H1 (cell line): ENCODE data around the gene PRPF6. TPM values are rescaled to one million over a fixed set of nuclear protein-coding genes. Genes with fewer than 3 reads are reported as not detected.

Source experiments
- CTCF ChIA-PET: fragments of 300-600 bp; sonication (Branson Sonifier 250); formaldehyde crosslinking; loops from one replicate; lab custom pipeline; 2021; ENCODE audit not compliant: partially characterized antibody; lab: Charles Lee
- POLR2A ChIA-PET: fragments of 300-600 bp; sonication (Branson Sonifier 250); formaldehyde crosslinking; loops from one replicate; lab custom pipeline; 2021; ENCODE audit warnings: inconsistent platforms; ENCODE audit not compliant: partially characterized antibody; lab: Charles Lee
- DNase-seq, 2 experiments: peaks; one replicate each; pipeline versions ENCODE4 v3.0.0 to v3.0.0-alpha.2; 2010 to 2022; ENCODE audit warnings: low spot score in 2 of 2, low read depth in 1 of 2, mixed read lengths in 1 of 2
- FAIRE-seq: peaks from 2 replicates; lab custom pipeline; 2011; peaks lifted over from hg19 to GRCh38; lab: Jason Lieb, UNC
- H2AFZ ChIP-seq: 2 replicates; pipeline ENCODE4 v1.8.1; 2012; ENCODE audit warnings: low read length, inconsistent platforms
- H2AK5ac ChIP-seq: 2 replicates; pipeline ENCODE4 v1.6.1; 2013; ENCODE audit warnings: low read depth, low read length
- H2BK120ac ChIP-seq: replicated peaks from 2 replicates; pipeline ENCODE3; 2013; ENCODE audit warnings: low read depth, low read length, inconsistent platforms
- H2BK12ac ChIP-seq: 2 replicates; pipeline ENCODE4 v1.6.1; 2013; ENCODE audit warnings: low read depth, low read length
- H2BK15ac ChIP-seq: 2 replicates; pipeline ENCODE4 v1.6.1; 2013; ENCODE audit warnings: low read length
- H2BK20ac ChIP-seq: 2 replicates; pipeline ENCODE4 v1.6.1; 2013; ENCODE audit warnings: low read length
- H2BK5ac ChIP-seq: 2 replicates; pipeline ENCODE4 v1.6.1; 2013; ENCODE audit warnings: low read depth, low read length
- H3K14ac ChIP-seq: 2 replicates; pipeline ENCODE4 v1.6.1; 2013; ENCODE audit warnings: inconsistent platforms; ENCODE audit not compliant: insufficient read length
- H3K18ac ChIP-seq: 2 replicates; pipeline ENCODE4 v1.6.1; 2013; ENCODE audit warnings: low read length; ENCODE audit errors: extremely low read depth
- H3K23ac ChIP-seq: 2 replicates; pipeline ENCODE4 v1.6.1; 2013; ENCODE audit warnings: inconsistent platforms; ENCODE audit not compliant: insufficient read length
- H3K23me2 ChIP-seq: 2 replicates; pipeline ENCODE4 v1.6.1; 2013; ENCODE audit warnings: low read depth, low read length
- H3K27ac ChIP-seq: 2 replicates; pipeline ENCODE4 v1.6.1; 2011; ENCODE audit warnings: low read depth, low read length, inconsistent platforms
- H3K27me3 ChIP-seq, 4 experiments: replicated peaks in 1 of 4; 1 replicate in 1 of 4; 2 replicates in 3 of 4; pipeline versions ENCODE4 v1.6.1 to v1.8.1; 2011 to 2013; ENCODE audit warnings: low read length in 3 of 4, mild to moderate bottlenecking in 3 of 4, inconsistent platforms in 2 of 4, mixed read lengths in 2 of 4, moderate library complexity in 1 of 4; ENCODE audit not compliant: control insufficient read depth in 3 of 4, insufficient read depth in 3 of 4; ENCODE audit errors: extremely low read depth in 1 of 4
- H3K36me3 ChIP-seq, 4 experiments: 2 replicates each; pipeline versions ENCODE4 v1.6.1 to v1.8.1; 2011 to 2013; ENCODE audit warnings: mild to moderate bottlenecking in 4 of 4, low read length in 3 of 4, moderate library complexity in 2 of 4, control low read depth in 1 of 4, inconsistent platforms in 1 of 4; ENCODE audit not compliant: insufficient read depth in 4 of 4, control insufficient read depth in 2 of 4
- H3K4ac ChIP-seq: replicated peaks from 2 replicates; pipeline ENCODE3; 2013; ENCODE audit warnings: low read length, low read depth, mixed read lengths, inconsistent platforms; ENCODE audit not compliant: insufficient read length
- H3K4me1 ChIP-seq, 4 experiments: replicated peaks in 1 of 4; 1 replicate in 1 of 4; 2 replicates in 3 of 4; pipeline versions ENCODE4 v1.6.1 to v1.8.1; 2011 to 2013; ENCODE audit warnings: low read length in 3 of 4, inconsistent platforms in 2 of 4, mixed read lengths in 1 of 4; ENCODE audit not compliant: insufficient read depth in 4 of 4, control insufficient read depth in 3 of 4
- H3K4me2 ChIP-seq, 2 experiments: 2 replicates each; pipeline versions ENCODE4 v1.6.1 to v1.8.1; 2011 to 2013; ENCODE audit warnings: low read depth in 2 of 2, low read length in 2 of 2, control low read depth in 1 of 2, inconsistent platforms in 1 of 2, mild to moderate bottlenecking in 1 of 2; ENCODE audit not compliant: insufficient read depth in 1 of 2
- H3K4me3 ChIP-seq, 4 experiments: fragments of 200-600, 300-600 bp in 1 of 4; sonication (generic), shearing (Covaris generic), sonication (Bioruptor Twin) in 1 of 4; 2 replicates each; pipeline versions ENCODE4 v1.5.1 to v1.8.1; 2011 to 2016; ENCODE audit warnings: low read length in 4 of 4, low read depth in 3 of 4, control low read depth in 2 of 4, inconsistent platforms in 2 of 4, mild to moderate bottlenecking in 2 of 4, mixed read lengths in 1 of 4, moderate library complexity in 1 of 4; ENCODE audit not compliant: insufficient read depth in 2 of 4; ENCODE audit errors: extremely low read depth in 1 of 4
- H3K56ac ChIP-seq: replicated peaks from 2 replicates; pipeline ENCODE3; 2013; ENCODE audit warnings: low read depth, mild to moderate bottlenecking, mixed read lengths, low read length, inconsistent platforms; ENCODE audit not compliant: insufficient read length
- H3K79me1 ChIP-seq: 2 replicates; pipeline ENCODE4 v1.6.1; 2013; ENCODE audit warnings: low read depth, low read length, control low read depth
- H3K79me2 ChIP-seq, 2 experiments: 2 replicates each; pipeline versions ENCODE4 v1.6.1 to v1.8.1; 2012 to 2013; ENCODE audit warnings: low read length in 2 of 2, mild to moderate bottlenecking in 2 of 2, inconsistent platforms in 1 of 2; ENCODE audit not compliant: insufficient read depth in 2 of 2, control insufficient read depth in 1 of 2
- H3K9ac ChIP-seq, 4 experiments: replicated peaks in 1 of 4; 1 replicate in 1 of 4; 2 replicates in 3 of 4; pipeline versions ENCODE4 v1.6.1 to v1.8.1; 2011 to 2013; ENCODE audit warnings: low read depth in 3 of 4, low read length in 3 of 4, control low read depth in 2 of 4, mild to moderate bottlenecking in 2 of 4, moderate library complexity in 2 of 4, inconsistent platforms in 1 of 4; ENCODE audit errors: extremely low read depth in 1 of 4
- H3K9me3 ChIP-seq, 2 experiments: 2 replicates each; pipeline versions ENCODE4 v1.6.1 to v1.8.1; 2012 to 2013; ENCODE audit warnings: mild to moderate bottlenecking in 2 of 2, moderate library complexity in 2 of 2, control low read depth in 1 of 2, inconsistent platforms in 1 of 2, low read depth in 1 of 2, low read length in 1 of 2, mixed read lengths in 1 of 2; ENCODE audit not compliant: insufficient read depth in 2 of 2
- H4K20me1 ChIP-seq, 2 experiments: replicated peaks in 1 of 2; 2 replicates each; pipeline versions ENCODE3 to v1.8.1; 2011 to 2013; ENCODE audit warnings: inconsistent platforms in 2 of 2, low read length in 2 of 2, mild to moderate bottlenecking in 1 of 2; ENCODE audit not compliant: insufficient read depth in 2 of 2, control insufficient read depth in 1 of 2
- H4K5ac ChIP-seq: 2 replicates; pipeline ENCODE4 v1.6.1; 2013; ENCODE audit warnings: low read length, low read depth, mixed read lengths, inconsistent platforms; ENCODE audit not compliant: insufficient read length
- H4K8ac ChIP-seq: 2 replicates; pipeline ENCODE4 v1.8.0; 2013; ENCODE audit warnings: mild to moderate bottlenecking, moderate library complexity, low read length, inconsistent platforms; ENCODE audit not compliant: insufficient read depth; ENCODE audit errors: extremely low read depth
- H4K91ac ChIP-seq: replicated peaks from 2 replicates; pipeline ENCODE3; 2013; ENCODE audit warnings: low read length, mixed read lengths, inconsistent platforms; ENCODE audit not compliant: insufficient read length
- CBX8 ChIP-seq: fragments of 300-800, 300-1000 bp; sonication (generic); IDR thresholded peaks from 2 replicates; pipeline ENCODE4 v1.7.1; 2016; ENCODE audit warnings: low read depth, low read length, borderline replicate concordance
- JUN ChIP-seq: IDR thresholded peaks from 2 replicates; pipeline ENCODE4 v1.6.1; 2011; ENCODE audit warnings: low read depth, mild to moderate bottlenecking, improper control_type of control experiment, low read length
- MAX ChIP-seq: IDR thresholded peaks from 2 replicates; pipeline ENCODE4 v1.6.1; 2012; ENCODE audit warnings: inconsistent platforms
- WGBS, 2 experiments: shearing (Covaris generic) in 1 of 2; methylation state at CpG; one replicate each; pipeline versions ENCODE4 v1.1.6 to v1.1.7; 2013 to 2015; ENCODE audit warnings: low lambda C conversion rate in 2 of 2, mixed read lengths in 2 of 2, inconsistent platforms in 1 of 2, low coverage in 1 of 2, missing lambda C conversion rate in 1 of 2; ENCODE audit not compliant: insufficient replicate concordance in 2 of 2, insufficient coverage in 1 of 2, insufficient read length in 1 of 2; ENCODE audit errors: extremely low coverage in 1 of 2, missing lambda C conversion rate in 1 of 2; 5-methylcytosine and 5-hydroxymethylcytosine counted together
- polyA plus RNA-seq, 7 experiments: library from polyadenylated mRNA; depleted of rRNA in 3 of 7; stranded (reverse) in 5 of 7; unstranded in 2 of 7; fragments of >200 nt in 5 of 7; fragments of 200-250 nt in 2 of 7; gene quantifications; 1 replicate in 5 of 7; 2 replicates in 1 of 7; 4 replicates in 1 of 7; pipeline versions ENCODE4 v1.2.1 to v1.2.3, GENCODE V29; 2011 to 2013; ENCODE audit warnings: missing spikeins in 2 of 7, mixed read lengths in 2 of 7
- total RNA-seq: library from RNA; stranded (reverse); fragmentation: NEBNext Ultra II Directional; extraction: Animal tissue kit (Norgen Biotek cat#: 25700); gene quantifications from 2 replicates; pipeline ENCODE4 v1.2.1, GENCODE V29; 2021

The PRPF6 gene
- total and polyA plus RNA-seq, 2 of the 8 experiments (the other 6 are each of a cell fraction or from before 2014, with no cell fraction given) = 27.9 to 76.9 TPM

- H3K4me2 ChIP-seq = no peak overlapping the region
- POLR2A ChIA-PET = interaction anchor here (1.0 to 1.6 kb wide), 3 partner anchors 9 to 38 kb away, joined by 3 to 5 read pairs (median 4); no protein-coding TSS in a partner anchor
- no peak overlapping the region for H2AK5ac ChIP-seq
- H3K4me1 ChIP-seq = peaks cover 0 to 17% (median 8%) of the 10 kb centered on the region in 4 experiments; a peak in 4 of 7 replicates
- H4K91ac ChIP-seq = no peak overlapping the region
- no peak overlapping the region for H2BK120ac ChIP-seq
- H4K5ac ChIP-seq = no peak overlapping the region
- H3K9me3 ChIP-seq = no peaks in the 10 kb centered on the region
- peaks cover 0 to 8% (median 3%) of the 10 kb centered on the region in 4 experiments; a peak in 3 of 8 replicates for H3K36me3 ChIP-seq
- H2BK15ac ChIP-seq = no peak overlapping the region
- no peak for TF ChIP-seq JUN
- no peak for TF ChIP-seq CBX8
- TF ChIP-seq MAX = no peak
- TF ChIP-seq, all 59 proteins: peak for 0
- Histone ChIP-seq H3K4me3 (no peak overlapping the region), H2AFZ (no peak overlapping the region), H2BK20ac (no peak overlapping the region), H3K23me2 (peaks cover 4% of the 10 kb centered on the region; the same call in 1 of the 2 replicates), H3K18ac (no peak overlapping the region), H3K23ac (no peak overlapping the region), H3K79me1 (0 out of 2 replicates have a peak, but pooled peaks cover 3% of the 10 kb centered on the region), H3K27ac (no peak overlapping the region), H3K9ac (no peak overlapping the region), H3K4ac (no peak overlapping the region), H4K20me1 (peaks cover 0 to 8% of the 10 kb centered on the region in 2 experiments), H3K27me3 (no peaks in the 10 kb centered on the region), H3K14ac (no peak overlapping the region), H3K56ac (no peak overlapping the region), H2BK12ac (0 out of 2 replicates have a peak overlapping the region, but pooled peaks have one; percentile 3), H4K8ac (no peak overlapping the region), H3K79me2 (no peaks in the 10 kb centered on the region), H2BK5ac (no peak overlapping the region)
- WGBS, 2 experiments = 93% methylated on average over 26 of the region's 28 CpGs; no CpG with 5 or more reads in 1 of the 2 experiments
- DNase-seq (no peak), FAIRE-seq (no peak)
- CTCF ChIA-PET = interaction anchor here (0.6 to 0.9 kb wide), 3 partner anchors 20 to 137 kb away, joined by 3 to 5 read pairs (median 3); no protein-coding TSS in a partner anchor
Observed at GRCh38 chr20:64074184-64074789, 93.4 kb downstream of the PRPF6 start.
